GM21381 (cell line): ENCODE data around the gene NCOA1.
"Not testable (repeated sequence)": the region's sequence is repeated elsewhere in the genome, so short reads cannot be mapped to it uniquely, and the experiment has no call there.

Source experiments
- ATAC-seq: cut with Tn5 transposase; IDR thresholded peaks from one replicate; pipeline ENCODE4 v1.9.1; 2021; ENCODE audit warnings: mild to moderate bottlenecking, moderate library complexity; ENCODE audit not compliant: unreplicated experiment

The NCOA1 gene

GRCh38 chr2:24531610-24532009, 40.6 kb downstream of the NCOA1 start:
- not testable (repeated sequence) for ATAC-seq

DNA sequence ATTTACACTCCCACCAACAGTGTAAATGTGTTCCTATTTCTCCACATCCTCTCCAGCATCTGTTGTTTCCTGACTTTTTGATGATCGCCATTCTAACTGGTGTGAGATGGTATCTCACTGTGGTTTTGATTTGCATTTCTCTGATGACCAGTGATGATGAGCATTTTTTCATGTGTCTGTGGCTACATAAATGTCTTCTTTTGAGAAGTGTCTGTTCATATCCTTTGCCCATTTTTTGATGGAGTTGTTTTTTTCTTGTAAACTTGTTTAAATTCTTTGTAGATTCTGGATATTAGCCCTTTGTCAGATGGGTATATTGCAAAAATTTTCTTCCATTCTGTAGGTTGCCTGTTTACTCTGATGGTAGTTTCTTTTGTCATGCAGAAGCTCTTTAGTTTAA, 41.0 kb downstream of the NCOA1 start:
- ATAC-seq: not testable (repeated sequence)

DNA sequence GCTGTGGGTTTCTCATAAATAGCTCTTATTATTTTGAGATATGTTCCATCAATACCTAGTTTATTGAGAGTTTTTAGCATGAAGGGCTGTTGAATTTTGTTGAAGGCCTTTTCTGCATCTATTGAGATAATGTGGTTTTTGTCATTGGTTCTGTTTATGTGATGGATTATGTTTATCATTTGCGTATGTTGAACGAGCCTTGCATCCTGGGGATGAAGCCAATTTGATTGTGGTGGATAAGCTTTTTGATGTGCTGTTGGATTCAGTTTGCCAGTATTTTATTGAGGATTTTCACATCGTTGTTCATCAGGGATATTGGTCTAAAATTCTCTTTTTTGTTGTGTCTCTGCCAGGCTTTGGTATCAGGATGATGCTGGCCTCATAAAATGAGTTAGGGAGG, 42.5 kb downstream of the NCOA1 start:
- not testable (repeated sequence) for ATAC-seq

DNA sequence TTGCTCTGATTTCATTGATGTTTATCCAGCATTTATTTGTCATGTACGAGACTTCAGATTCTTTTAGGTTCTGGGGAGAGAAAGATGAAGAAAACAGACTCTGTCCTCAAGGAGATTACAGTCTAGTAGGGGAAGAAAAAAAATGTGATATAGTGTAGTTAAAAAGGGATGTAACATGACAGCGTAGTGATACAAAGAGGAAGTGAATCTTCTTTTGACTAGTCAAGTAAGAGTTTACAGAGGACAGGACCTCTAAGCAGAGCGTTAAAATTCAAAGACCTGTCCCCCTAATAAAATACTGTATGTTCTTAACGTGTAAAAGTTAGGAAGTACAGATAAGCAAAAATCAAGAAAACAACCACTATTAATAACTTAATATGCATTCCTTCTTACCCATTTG, 47.7 kb downstream of the NCOA1 start:
- no peak for ATAC-seq

DNA sequence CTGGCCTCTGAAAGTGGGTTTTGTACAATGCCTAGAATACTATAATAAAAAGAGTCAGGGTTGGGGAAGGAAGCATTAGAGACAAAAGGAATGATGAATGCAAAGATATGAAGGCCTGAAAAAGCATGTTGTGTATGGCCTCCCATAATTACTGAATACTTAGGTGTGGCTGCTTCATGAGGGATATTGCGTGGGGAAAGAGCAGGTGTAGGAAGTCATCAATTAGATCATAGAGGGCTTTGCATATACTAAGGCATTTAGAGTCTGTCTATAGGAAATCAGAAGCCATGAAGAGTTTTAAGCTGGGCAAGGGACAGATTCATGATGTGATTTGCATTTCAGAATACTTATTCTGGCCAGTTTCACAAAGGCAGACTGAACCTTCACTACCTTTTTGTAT, 48.2 kb downstream of the NCOA1 start:
- no peak for ATAC-seq

GRCh38 chr2:24540011-24540477, 49.0 kb downstream of the NCOA1 start:
- no peak for ATAC-seq

GRCh38 chr2:24541621-24542020, 50.6 kb downstream of the NCOA1 start:
- ATAC-seq: no peak

- no peak for ATAC-seq
Measured at GRCh38 chr2:24542269-24542872, 51.3 kb downstream of the NCOA1 start.

GRCh38 chr2:24543252-24543651, 52.2 kb downstream of the NCOA1 start:
- ATAC-seq: no peak

GRCh38 chr2:24544456-24545115, 53.5 kb downstream of the NCOA1 start:
- no peak for ATAC-seq

DNA sequence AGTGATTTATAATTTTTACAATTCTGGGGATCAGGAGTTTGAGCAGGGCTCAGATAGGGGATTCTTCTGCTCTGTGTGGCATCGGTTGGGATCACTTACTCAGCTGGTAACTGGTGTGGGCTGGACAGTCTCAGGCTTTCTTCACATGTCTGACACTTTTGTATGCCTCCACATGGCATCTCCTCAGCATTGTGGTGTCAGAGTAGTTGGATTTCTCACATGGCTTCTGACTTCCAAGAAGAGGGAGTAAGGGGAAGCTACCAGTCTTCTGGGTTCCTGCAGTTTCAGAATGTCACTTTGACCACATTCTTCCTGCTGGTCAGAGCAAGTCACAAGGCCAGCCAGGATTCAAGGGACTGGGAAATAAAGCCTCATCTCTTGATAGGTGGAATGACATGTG, 55.6 kb downstream of the NCOA1 start:
- no peak for ATAC-seq

GRCh38 chr2:24548058-24548457, 57.0 kb downstream of the NCOA1 start:
- no peak for ATAC-seq

DNA sequence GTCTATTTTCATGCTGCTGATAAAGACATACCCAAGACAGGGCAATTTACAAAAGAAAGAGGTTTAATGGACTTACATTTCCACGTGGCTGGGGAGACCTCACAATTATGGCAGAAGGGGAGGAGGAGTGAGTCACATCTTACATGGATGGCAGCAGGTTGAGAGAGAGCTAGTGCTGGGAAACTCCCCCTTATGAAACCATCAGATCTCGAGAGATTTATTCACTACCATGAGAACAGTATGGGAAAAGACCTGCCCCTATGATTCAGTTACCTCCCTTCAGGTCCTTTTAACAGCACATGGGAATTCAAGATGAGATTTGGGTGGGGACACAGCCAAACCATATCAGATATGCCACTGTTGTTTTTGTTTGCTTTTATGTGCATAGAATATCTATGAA, 59.2 kb downstream of the NCOA1 start:
- ATAC-seq: not testable (repeated sequence)

- ATAC-seq: no peak
Measured at GRCh38 chr2:24551016-24551415, 60.0 kb downstream of the NCOA1 start.

DNA sequence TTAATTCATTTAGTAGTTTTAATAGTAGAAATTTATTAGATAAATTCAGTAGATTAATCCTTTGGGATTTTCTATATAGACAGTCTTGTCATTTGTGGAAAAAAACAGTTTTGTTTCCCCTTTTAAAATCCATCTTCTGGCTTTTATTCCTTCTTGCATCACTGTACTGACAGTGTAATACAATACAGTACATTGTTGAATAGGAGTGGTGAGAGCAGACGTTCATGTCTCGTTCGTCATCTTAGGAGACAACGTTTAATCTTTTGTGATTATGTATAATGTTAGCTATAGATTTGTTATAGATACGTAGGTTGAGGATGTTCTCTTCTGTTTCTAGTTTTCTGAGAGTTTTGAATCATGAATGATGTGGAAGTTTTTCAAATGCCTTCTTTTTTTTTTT, 61.8 kb downstream of the NCOA1 start:
- ATAC-seq: no peak

DNA sequence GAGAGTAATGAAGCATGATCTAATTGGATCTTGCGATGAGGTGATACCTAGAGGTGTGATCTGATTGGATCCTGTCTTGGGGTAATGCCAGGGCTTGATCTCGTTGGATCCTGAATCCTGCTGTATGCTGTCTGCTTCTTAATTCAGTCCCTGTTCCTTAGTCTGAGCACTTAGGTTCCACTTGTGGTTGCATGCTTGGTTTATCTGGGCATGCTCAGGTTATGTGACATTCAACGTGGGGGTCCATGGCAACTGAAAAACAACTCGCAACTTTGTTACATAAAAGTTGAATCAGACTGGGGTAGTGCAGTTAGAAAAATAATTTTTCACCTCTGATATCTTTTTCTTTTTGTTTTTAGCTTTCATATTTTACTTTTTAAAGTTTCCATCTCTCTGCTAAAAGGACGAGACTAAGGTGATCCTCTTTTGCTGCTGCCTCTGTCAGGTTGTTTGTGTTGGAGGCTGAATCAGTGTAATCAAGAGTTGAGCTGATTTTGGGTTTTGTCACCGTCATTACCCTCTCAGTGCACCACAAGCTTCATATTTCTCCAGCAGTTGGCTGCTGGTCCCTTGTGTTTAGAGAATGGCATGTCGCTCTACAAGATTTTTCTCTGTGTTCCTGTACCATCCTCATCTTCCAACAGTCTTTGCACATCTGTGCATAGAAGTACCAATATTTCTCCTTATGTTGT, 67.9 kb downstream of the NCOA1 start:
- no peak for ATAC-seq

DNA sequence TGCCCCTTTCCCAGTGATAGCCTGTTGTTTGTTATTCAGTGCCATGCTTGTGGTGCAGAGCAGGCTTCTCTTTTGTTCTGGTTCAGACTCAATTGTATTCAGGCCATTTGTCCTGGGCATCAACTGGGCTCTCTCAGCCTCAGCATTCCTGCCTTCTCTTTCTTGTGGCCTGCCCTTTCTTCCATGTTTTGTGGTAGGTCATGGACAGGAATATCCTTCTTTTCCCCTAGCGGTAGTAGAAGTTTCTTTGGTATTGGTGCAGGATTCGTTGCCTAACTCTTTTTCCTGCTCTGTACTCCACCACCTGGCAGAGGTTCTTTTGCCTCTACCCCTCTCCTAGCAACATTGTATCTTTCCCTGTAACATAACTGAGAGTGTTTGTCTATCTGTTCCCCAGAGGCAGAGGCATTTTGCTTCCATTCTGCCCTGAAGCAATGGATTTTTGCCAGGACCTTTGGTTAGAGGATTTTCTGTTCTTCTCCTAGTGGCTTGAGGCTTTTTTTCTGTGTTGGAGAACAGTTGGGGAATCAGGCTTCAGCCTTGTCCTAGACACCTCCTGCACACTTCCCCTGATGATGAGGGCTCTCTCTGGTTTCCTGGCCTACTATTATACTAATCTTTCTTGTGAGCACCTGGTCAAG, 68.5 kb downstream of the NCOA1 start:
- ATAC-seq: no peak

DNA sequence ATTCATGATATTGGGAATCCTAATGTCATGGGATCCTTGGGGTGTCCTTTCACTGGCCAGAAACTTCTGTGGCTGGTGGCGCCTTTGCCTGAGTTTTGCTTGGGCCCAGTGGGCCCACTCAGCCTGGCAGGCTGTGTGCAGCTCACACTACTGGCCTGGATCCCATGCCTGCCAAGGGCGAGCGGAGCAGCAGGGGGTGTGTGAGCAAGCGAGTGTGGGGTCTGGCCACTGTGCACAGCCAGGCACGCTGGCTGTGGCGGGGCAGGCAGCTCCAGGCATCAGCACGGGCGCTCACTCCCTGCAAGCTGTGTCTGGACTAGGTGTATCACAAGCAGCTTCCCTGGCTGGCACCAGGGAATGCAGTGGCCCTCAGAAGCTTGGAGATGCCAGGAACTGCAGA, 74.5 kb downstream of the NCOA1 start:
- ATAC-seq: no peak

- no peak for ATAC-seq
Measured at GRCh38 chr2:24566209-24566608, 75.2 kb downstream of the NCOA1 start.

DNA sequence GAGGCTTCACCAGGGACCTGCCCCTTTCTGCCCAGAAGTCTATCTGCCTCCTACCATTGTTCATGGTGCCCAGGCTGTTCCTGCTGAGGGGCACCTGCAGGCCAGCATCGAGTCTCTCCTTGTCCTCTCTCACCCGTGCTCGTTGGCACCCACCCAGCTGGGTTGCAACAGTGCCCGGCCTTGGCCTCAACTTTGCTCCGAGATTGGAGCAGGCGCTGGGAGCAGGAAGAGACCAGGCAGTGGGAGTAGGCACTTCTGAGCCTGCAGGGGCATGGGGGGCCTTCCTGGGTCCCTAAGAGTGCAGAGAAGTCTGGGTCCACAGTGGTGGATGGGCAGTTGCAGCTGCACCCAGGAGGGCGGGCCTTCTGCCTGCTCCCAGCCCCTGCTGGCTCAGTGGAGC, 75.6 kb downstream of the NCOA1 start:
- ATAC-seq: no peak

- no peak for ATAC-seq
Measured at GRCh38 chr2:24568551-24568950, 77.5 kb downstream of the NCOA1 start.

GRCh38 chr2:24569565-24569964, 78.5 kb downstream of the NCOA1 start:
- not testable (repeated sequence) for ATAC-seq
